ENCODE data around the gene AMHR2.
"Not testable (repeated sequence)": the region's sequence is repeated elsewhere in the genome, so short reads cannot be mapped to it uniquely, and the experiment has no call there.

The AMHR2 gene

GRCh38 chr12:53418221-53418620 is 5.4 kb upstream of the AMHR2 start:
- H3K4me1 ChIP-seq (ENCODE audit: insufficient read depth, insufficient read length) = peaks cover 5% of the 10 kb centered on the region
- H3K4me3 ChIP-seq (ENCODE audit: insufficient read length, low read depth) = no peak overlapping the region
- TF ChIP-seq SUZ12 (IDR thresholded peaks at IDR 0.05; ENCODE audit: extremely low read depth, insufficient read depth, insufficient read length) (no peak), YY1 (IDR thresholded peaks at IDR 0.05; ENCODE audit: insufficient read depth, insufficient read length) (no peak), ZNF274 (IDR thresholded peaks at IDR 0.05; ENCODE audit: low read depth, low read length) (no peak)
- no peaks in the 10 kb centered on the region for H3K9me3 ChIP-seq (ENCODE audit: insufficient read depth, low read length)
- no peak for DNase-seq (ENCODE audit: low read depth, low spot score)
- H3K9ac ChIP-seq (ENCODE audit: insufficient read length, low read depth) = no peak overlapping the region
- peaks cover 13% of the 10 kb centered on the region for H3K36me3 ChIP-seq (ENCODE audit: insufficient read depth, insufficient read length, low read length)
- no peaks in the 10 kb centered on the region for H3K27me3 ChIP-seq (ENCODE audit: insufficient read depth, insufficient read length)

- no peak for TF ChIP-seq ZNF274 (IDR thresholded peaks at IDR 0.05; ENCODE audit: low read depth, low read length)
- TF ChIP-seq YY1 (IDR thresholded peaks at IDR 0.05; ENCODE audit: insufficient read depth, insufficient read length) = no peak
- TF ChIP-seq SUZ12 (IDR thresholded peaks at IDR 0.05; ENCODE audit: extremely low read depth, insufficient read depth, insufficient read length) = no peak
- no peak overlapping the region for H3K4me3 ChIP-seq (ENCODE audit: insufficient read length, low read depth)
- no peaks in the 10 kb centered on the region for H3K27me3 ChIP-seq (ENCODE audit: insufficient read depth, insufficient read length)
- H3K9me3 ChIP-seq (ENCODE audit: insufficient read depth, low read length) = no peaks in the 10 kb centered on the region
- H3K9ac ChIP-seq (ENCODE audit: insufficient read length, low read depth) = no peak overlapping the region
- H3K36me3 ChIP-seq (ENCODE audit: insufficient read depth, insufficient read length, low read length) = peaks cover under 1% of the 10 kb centered on the region
- DNase-seq (ENCODE audit: low read depth, low spot score) = no peak
- peaks cover 3% of the 10 kb centered on the region for H3K4me1 ChIP-seq (ENCODE audit: insufficient read depth, insufficient read length)
These were observed 3.9 kb upstream of the AMHR2 start for GRCh38 chr12:53419756-53420155.

GRCh38 chr12:53422247-53422646 is 1.4 kb upstream of the AMHR2 start:
- DNase-seq (ENCODE audit: low read depth, low spot score); H3K9ac ChIP-seq (ENCODE audit: insufficient read length, low read depth); H3K4me1 ChIP-seq (ENCODE audit: insufficient read depth, insufficient read length); H3K36me3 ChIP-seq (ENCODE audit: insufficient read depth, insufficient read length, low read length); H3K27me3 ChIP-seq (ENCODE audit: insufficient read depth, insufficient read length); H3K9me3 ChIP-seq (ENCODE audit: insufficient read depth, low read length); H3K4me3 ChIP-seq (ENCODE audit: insufficient read length, low read depth): not testable (repeated sequence)

- no peak for DNase-seq (ENCODE audit: low read depth, low spot score)
- TF ChIP-seq SUZ12 (IDR thresholded peaks at IDR 0.05; ENCODE audit: extremely low read depth, insufficient read depth, insufficient read length) (no peak), YY1 (IDR thresholded peaks at IDR 0.05; ENCODE audit: insufficient read depth, insufficient read length) (no peak)
- H3K9me3 ChIP-seq (ENCODE audit: insufficient read depth, low read length) = no peaks in the 10 kb centered on the region
- no peak overlapping the region for H3K9ac ChIP-seq (ENCODE audit: insufficient read length, low read depth)
- H3K27me3 ChIP-seq (ENCODE audit: insufficient read depth, insufficient read length) = no peaks in the 10 kb centered on the region
- H3K4me1 ChIP-seq (ENCODE audit: insufficient read depth, insufficient read length) = peaks cover 7% of the 10 kb centered on the region
- H3K36me3 ChIP-seq (ENCODE audit: insufficient read depth, insufficient read length, low read length) = no peaks in the 10 kb centered on the region
- H3K4me3 ChIP-seq (ENCODE audit: insufficient read length, low read depth) = no peak overlapping the region
These were observed 1.2 kb downstream of the AMHR2 start for GRCh38 chr12:53424626-53425514.

GRCh38 chr12:53425515-53426150 is 2.0 kb downstream of the AMHR2 start:
- Histone ChIP-seq H3K9ac (ENCODE audit: insufficient read length, low read depth) (no peak overlapping the region), H3K9me3 (ENCODE audit: insufficient read depth, low read length) (no peaks in the 10 kb centered on the region), H3K4me1 (ENCODE audit: insufficient read depth, insufficient read length) (peaks cover 7% of the 10 kb centered on the region), H3K27me3 (ENCODE audit: insufficient read depth, insufficient read length) (no peaks in the 10 kb centered on the region), H3K36me3 (ENCODE audit: insufficient read depth, insufficient read length, low read length) (no peaks in the 10 kb centered on the region), H3K4me3 (ENCODE audit: insufficient read length, low read depth) (no peak overlapping the region)
- TF ChIP-seq YY1 (IDR thresholded peaks at IDR 0.05; ENCODE audit: insufficient read depth, insufficient read length) (no peak), ZNF274 (IDR thresholded peaks at IDR 0.05; ENCODE audit: low read depth, low read length) (no peak), SUZ12 (IDR thresholded peaks at IDR 0.05; ENCODE audit: extremely low read depth, insufficient read depth, insufficient read length) (no peak)
- DNase-seq (ENCODE audit: low read depth, low spot score) = no peak

GRCh38 chr12:53427905-53428594 is 4.4 kb downstream of the AMHR2 start:
- DNase-seq (ENCODE audit: low read depth, low spot score) = no peak
- H3K9ac ChIP-seq (ENCODE audit: insufficient read length, low read depth) = no peak overlapping the region
- TF ChIP-seq YY1 (IDR thresholded peaks at IDR 0.05; ENCODE audit: insufficient read depth, insufficient read length) (no peak), SUZ12 (IDR thresholded peaks at IDR 0.05; ENCODE audit: extremely low read depth, insufficient read depth, insufficient read length) (no peak), ZNF274 (IDR thresholded peaks at IDR 0.05; ENCODE audit: low read depth, low read length) (no peak)
- H3K36me3 ChIP-seq (ENCODE audit: insufficient read depth, insufficient read length, low read length) = no peaks in the 10 kb centered on the region
- no peaks in the 10 kb centered on the region for H3K27me3 ChIP-seq (ENCODE audit: insufficient read depth, insufficient read length)
- H3K4me3 ChIP-seq (ENCODE audit: insufficient read length, low read depth) = no peak overlapping the region
- no peaks in the 10 kb centered on the region for H3K9me3 ChIP-seq (ENCODE audit: insufficient read depth, low read length)
- peaks cover 7% of the 10 kb centered on the region for H3K4me1 ChIP-seq (ENCODE audit: insufficient read depth, insufficient read length)

GRCh38 chr12:53428741-53429140 is 5.1 kb downstream of the AMHR2 start:
- Histone ChIP-seq H3K9ac (ENCODE audit: insufficient read length, low read depth) (no peak overlapping the region), H3K4me1 (ENCODE audit: insufficient read depth, insufficient read length) (peaks cover 7% of the 10 kb centered on the region), H3K27me3 (ENCODE audit: insufficient read depth, insufficient read length) (no peaks in the 10 kb centered on the region), H3K4me3 (ENCODE audit: insufficient read length, low read depth) (no peak overlapping the region), H3K9me3 (ENCODE audit: insufficient read depth, low read length) (no peaks in the 10 kb centered on the region), H3K36me3 (ENCODE audit: insufficient read depth, insufficient read length, low read length) (no peaks in the 10 kb centered on the region)
- no peak for TF ChIP-seq ZNF274 (IDR thresholded peaks at IDR 0.05; ENCODE audit: low read depth, low read length)
- no peak for TF ChIP-seq SUZ12 (IDR thresholded peaks at IDR 0.05; ENCODE audit: extremely low read depth, insufficient read depth, insufficient read length)
- no peak for TF ChIP-seq YY1 (IDR thresholded peaks at IDR 0.05; ENCODE audit: insufficient read depth, insufficient read length)
- no peak for DNase-seq (ENCODE audit: low read depth, low spot score)
